Stimulated activated CD4-positive, alpha-beta T cell treated with anti-CD3 and anti-CD28 coated beads, Interleukin-1b, Interleukin-23, amount 100 ng/mL, for 1 hour (primary cell): ENCODE measurements around the gene MCM7.
A peak's percentile ranks its signal among the peaks of the same experiment; 100 is the strongest.

ENCODE experiments used
- DNase-seq, 2 donors: peaks; one replicate each; pipeline ENCODE4 v3.0.0-alpha.2; 2020; ENCODE audit warnings: low read depth in 2 of 2

MCM7 gene

GRCh38 chr7:100093925-100094486, 7.2 kb downstream of the MCM7 start:
- DNase-seq, result no peak

DNA sequence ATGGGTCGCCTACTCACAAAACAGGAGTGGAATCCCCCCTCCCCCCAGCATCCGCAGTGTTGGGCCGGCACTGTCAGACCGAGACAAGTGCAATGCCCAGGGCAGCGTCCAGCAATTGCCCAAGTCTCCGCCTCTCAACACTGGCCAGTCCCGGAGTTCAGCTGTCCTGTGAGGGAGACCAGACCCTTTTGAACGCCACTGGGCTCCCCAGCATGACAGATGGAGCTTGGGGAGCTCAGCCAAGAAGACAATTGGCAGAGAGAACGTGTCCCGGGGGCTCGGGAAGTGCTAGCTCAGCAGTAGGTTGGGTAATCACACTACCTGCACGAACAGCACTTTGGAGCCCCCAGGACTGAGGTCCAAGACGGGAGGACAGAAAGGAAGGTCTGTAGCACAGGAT, 7.7 kb downstream of the MCM7 start:
- DNase-seq, result no peak

DNA sequence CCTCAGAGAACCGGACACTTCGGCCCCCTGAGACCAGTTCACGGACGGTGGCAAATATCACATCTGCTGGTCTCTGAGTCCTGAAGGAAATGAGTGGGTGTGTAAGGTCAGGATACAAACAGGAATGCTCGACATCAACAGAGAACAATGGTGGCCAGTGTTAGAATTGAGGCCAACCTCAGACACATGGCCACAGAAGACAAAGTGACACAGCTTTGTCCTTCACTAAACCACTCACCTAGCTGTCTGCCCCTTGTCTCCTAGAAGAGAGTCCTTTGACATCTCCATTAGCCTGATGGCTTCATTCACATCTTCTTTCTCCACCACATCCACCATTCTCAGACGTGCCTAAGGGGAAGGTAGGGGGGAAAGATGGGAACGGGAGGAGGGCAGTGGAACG, 8.1 kb downstream of the MCM7 start:
- no peak for DNase-seq

DNA sequence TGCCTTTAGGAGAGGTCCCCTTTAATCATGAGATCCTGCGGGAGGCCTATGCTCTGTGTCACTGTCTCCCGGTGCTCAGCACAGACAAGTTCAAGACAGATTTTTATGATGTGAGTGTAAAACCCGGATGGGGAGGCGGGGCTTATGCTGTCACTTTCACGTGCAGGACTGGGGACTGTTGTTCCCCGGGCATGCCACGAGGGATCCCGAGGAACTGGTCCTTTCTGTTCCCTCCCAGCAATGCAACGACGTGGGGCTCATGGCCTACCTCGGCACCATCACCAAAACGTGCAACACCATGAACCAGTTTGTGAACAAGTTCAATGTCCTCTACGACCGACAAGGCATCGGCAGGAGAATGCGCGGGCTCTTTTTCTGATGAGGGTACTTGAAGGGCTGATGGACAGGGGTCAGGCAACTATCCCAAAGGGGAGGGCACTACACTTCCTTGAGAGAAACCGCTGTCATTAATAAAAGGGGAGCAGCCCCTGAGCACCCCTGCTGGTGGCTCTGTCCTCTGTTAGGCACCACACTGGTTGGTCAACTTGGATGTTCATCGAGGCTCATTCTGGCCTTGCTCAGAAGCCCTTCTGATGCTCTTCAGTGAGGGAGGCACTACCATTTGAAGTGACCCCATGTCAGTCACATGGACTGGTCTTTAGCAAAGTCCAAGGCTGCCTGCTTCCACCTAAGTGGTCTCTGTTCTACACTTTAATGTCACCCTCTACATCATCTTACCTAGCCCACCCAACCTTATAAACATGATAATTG, 9.6 kb downstream of the MCM7 start:
- DNase-seq, result no peak

DNA sequence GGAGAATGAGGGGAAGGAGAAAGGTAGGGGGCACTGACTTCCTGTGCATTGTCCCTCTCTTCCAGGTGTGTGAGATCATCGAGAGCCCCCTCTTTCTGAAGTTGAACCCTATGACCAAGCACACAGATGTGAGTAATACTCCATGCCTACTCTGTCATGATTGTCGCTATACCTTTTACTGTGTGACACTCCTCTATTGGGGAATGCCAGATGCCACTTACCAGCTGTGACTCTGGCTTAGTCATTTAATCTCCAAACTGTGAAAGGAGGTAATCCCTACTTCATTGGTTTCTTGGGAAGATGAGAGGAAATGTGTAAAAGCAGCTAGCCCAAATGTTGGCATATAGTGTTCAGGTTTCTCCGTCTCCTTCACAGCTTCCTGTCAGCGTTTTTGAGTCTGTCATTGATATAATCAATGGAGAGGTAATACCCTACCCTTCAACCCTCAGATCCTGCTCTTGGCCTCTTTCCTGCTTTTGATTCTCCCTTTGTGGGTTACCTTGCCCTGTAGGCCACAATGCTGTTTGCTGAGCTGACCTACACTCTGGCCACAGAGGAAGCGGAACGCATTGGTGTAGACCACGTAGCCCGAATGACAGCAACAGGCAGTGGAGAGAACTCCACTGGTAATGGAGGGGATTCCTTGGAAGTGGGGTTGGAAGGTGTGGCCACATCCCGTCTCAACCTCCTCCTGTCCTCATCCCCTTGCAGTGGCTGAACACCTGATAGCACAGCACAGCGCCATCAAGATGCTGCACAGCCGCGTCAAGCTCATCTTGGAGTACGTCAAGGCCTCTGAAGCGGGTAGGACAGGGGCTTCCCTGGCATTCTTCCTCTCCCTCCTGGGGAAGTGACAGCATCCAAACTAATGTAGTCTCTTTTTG, 10.4 kb downstream of the MCM7 start:
- DNase-seq, result no peak

- no peak for DNase-seq
Measured at GRCh38 chr7:100089458-100090196, 11.6 kb downstream of the MCM7 start.

DNA sequence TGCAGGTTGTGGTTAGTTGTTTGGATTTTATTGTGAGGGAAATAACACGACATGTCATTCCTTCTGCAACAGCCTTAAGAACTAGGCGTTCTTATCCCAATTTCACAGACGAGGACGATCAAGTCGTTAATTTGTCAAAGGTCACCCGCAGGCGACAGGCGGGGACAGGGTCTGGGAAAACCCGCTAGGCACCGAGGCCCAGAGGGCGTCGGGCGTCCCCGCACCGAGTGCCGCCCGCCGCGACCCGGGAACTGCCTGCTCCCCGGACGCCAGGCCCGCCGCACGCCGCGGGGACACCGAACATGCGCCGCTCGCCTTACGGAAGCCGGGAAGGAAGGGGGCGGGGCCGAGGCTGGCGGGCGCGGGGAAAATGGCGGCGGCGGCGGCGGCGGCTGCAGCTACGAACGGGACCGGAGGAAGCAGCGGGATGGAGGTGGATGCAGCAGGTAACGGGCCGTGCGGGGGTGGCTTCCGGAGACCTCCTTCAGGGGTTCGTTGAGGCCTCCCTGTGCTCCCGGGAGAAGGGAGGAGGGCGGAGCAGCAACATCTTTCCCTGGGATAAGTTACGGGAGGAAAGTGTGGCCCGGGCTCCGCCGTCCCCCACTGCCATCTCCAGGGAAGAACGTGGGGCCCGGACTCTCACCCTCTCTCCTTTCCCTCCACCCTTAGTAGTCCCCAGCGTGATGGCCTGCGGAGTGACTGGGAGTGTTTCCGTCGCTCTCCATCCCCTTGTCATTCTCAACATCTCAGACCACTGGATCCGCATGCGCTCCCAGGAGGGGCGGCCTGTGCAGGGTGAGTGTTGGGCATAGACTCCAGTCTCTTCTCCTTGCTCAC, 12.4 kb downstream of the MCM7 start, which contains the start of gene COPS6:
Gene COPS6, plus strand, starts transcription at position 349 of the 837 bp plus-strand sequence. Its CDS starts 22 bp downstream, at position 371.
- peak; percentile 69 to 88 for DNase-seq

GRCh38 chr7:100088095-100088620, 13.0 kb downstream of the MCM7 start:
- DNase-seq, result no peak

- no peak for DNase-seq
Measured at GRCh38 chr7:100087055-100087750, 14.0 kb downstream of the MCM7 start.

DNA sequence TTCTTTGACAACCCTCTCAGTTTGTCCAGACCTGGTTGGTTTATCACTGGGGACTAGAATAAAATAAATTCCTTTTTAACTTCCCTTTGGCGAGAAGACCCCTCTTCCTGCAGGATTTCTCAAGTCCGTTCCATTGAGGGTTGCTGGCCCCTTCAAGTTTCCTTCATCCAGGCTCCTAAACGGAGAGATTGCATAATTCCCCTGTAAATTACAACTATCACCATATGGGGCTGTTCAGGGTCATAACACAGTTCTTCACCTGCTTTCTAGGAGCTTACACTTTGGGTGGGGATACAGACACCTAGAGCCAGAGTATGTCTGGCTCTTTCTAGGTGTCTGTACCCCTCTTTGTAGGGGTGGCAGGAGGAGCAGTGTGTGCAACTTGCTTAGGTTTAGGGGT, 15.7 kb downstream of the MCM7 start:
- DNase-seq, result no peak

DNA sequence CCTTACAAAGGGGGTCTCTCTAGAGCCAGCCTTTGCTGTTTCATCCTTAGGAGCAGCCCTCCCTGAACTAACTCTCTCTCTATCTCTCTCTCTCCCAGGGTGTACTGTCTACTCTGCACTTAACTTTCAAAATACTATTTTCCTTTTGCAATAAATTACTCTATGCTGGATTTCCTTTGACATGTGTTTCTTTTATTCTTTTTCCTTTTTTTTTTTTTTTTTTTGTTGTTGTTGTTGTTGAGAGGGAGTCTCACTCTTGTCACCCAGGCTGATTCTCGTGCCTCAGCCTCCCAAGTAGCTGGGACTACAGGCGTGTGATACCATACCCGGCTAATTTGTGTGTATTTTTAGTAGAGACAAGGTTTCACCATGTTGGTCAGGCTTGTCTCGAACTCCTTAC, 18.2 kb downstream of the MCM7 start:
- DNase-seq, result no peak

DNA sequence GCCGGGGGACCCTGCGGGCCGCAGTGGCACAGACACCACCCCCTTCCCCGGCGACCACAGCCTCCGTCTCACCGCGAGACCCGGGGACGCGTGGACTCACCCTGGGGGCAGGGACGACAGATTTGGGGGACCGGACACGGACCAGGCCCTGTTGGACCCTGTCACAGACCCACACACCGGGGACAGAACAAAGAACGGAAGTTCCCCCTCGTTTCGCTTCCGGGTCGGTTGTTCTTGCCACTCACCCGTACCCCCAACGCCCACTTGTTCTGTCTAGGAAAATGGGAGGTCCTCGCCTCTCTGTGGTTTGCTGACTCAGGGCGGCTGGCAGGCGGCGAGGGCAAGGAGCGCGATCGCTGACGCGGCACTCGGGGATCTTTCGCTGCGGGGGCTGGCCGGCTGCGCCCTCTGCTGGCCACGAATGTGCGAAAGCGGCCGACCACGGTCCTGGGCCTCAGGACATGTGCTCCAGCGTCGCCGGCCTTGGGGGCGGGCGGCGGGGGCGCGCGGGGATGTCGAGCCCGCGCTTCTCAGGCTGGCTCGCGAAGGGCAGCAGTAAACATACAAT, 19.6 kb downstream of the MCM7 start, which contains the start of gene ZNF3:
Gene ZNF3, minus strand, starts transcription at position 189 of the 568 bp plus-strand sequence. CDS start 4,366 bp downstream, outside the sequence.
- peak; percentile 87 to 94 for DNase-seq

GRCh38 chr7:100080907-100081534, 20.2 kb downstream of the MCM7 start:
- DNase-seq, result no peak

- DNase-seq, result no peak
Measured at GRCh38 chr7:100079024-100079560, 22.1 kb downstream of the MCM7 start.

DNA sequence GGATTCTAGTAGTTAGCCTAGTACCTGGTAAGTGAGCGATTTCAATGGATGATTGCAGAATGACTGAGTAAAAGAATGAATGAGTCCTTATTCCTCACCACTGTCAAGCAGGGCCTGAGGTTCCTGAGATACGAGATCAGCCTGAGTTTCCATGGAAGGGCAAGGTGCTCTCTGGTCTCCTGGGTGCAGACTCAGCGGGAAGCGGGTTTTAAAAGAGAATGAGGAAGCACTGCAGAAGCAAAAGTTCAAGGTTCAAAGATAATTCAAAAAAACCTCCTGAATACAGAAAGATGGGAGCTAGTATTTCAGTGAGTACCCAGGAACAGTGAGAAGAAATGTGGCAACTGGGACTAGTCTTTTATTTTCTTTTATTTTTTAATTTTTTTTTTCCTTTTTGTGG, 24.0 kb downstream of the MCM7 start:
- no peak for DNase-seq

DNA sequence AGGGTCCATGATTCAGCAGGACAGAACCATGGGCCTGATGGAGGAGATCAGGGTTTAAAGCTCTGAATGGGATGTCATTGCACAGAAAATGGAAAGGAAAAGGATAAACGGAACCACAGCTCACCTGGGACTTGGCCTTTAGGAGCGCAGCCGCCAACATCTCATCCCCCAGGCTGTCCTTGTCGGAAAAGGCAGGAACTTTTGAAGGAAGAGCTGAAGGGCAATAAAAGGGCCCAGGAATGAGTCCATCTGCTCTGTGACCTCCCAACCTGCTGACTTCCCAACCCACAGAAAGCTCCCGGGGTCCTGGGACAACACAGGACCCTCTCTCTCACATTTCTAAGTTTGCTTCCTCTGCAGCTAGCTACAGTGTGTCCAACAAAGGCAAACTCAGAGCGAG, 25.8 kb downstream of the MCM7 start:
- DNase-seq, result no peak

- no peak for DNase-seq
Measured at GRCh38 chr7:100074841-100075240, 26.4 kb downstream of the MCM7 start.

DNA sequence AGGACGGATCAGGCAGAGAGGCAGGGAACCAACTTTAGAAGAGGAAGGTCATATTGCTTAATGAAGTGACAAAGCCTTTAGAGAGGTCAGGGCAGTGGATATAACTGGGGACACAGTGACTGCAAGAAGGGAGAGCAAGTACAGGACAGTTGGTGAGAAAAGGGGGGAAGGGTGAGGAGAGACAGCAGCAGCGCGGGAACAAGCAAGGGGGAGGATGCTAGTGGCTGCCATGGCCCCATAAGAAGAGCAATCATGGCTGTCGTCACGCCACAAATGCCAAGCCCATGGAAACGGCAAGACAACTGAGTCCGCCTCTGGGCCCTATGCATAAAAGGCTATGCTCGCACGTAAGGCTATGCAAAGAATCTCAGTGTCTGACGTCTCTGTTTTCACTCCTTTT, 28.7 kb downstream of the MCM7 start:
- DNase-seq, result no peak
